Measurements from ENCODE around the gene PCGF3. TPM values are rescaled to one million over a fixed set of nuclear protein-coding genes. Genes with fewer than 3 reads are reported as not detected.

PCGF3 gene, protein sequence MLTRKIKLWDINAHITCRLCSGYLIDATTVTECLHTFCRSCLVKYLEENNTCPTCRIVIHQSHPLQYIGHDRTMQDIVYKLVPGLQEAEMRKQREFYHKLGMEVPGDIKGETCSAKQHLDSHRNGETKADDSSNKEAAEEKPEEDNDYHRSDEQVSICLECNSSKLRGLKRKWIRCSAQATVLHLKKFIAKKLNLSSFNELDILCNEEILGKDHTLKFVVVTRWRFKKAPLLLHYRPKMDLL
- 35.0 and 39.2 TPM in 2 replicates for total RNA-seq

DNA sequence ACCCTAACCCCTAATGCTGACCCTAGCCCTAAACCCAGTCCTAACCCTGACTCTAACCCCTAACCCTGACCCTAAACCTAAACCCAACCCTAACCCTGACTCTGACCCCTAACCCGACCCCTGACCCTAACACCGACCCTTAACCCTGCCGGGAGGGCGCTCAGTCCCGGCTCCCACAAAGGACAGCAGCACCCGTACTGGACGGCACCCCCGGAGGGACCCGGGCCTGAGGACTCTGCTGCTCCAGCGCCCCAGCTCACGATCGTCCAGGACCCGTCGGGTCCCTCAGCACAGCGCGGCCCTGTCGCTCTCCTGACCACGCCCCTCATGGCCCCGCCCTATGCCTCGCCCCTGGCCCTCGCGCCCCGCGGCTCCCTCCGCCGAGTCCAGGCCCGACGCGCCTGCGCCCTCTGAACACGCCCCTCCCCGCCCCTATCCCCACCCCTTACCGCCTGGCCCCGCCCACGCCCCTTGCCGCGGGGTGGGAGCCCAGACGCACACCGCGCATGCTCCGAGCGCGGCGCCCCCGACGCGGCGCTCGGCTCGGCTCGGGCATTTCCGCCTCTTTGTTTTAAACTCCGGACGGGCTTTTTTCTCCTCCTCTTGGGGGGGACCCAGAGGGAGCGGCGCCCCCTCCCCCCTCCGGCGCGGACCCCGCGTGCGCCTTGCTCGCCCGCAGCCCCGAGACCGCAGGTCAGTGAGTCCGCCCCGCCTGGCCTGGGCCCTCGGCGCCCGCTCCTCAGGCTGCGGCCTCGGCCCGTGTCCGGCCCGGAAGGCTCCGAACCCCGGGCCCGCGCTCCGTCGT is at the start of gene PCGF3:
Gene PCGF3 (plus strand): TSS at position 555 of the 805 bp plus-strand sequence. CDS start 27,849 bp downstream, outside the sequence.
- Mint-ChIP-seq H3K36me3 (ENCODE audit: low read depth) (peaks cover 13% of the 10 kb centered on the region), H3K4me1 (ENCODE audit: low read depth) (peaks cover 16% of the 10 kb centered on the region), H3K9me3 (no peaks in the 10 kb centered on the region), H3K27ac (peak within 1 kb of the TSS; percentile 52), H3K4me3 (ENCODE audit: low read depth) (peak within 1 kb of the TSS; percentile 74), H3K27me3 (ENCODE audit: low read depth) (no peaks in the 10 kb centered on the region)
- intact Hi-C loops (cut with micrococcal nuclease): loop anchor here (1.0 to 5.0 kb wide), 3 partner anchors 31 to 227 kb away; partner anchors contain the start of genes ATP5ME, GAK, MYL5 and TMEM175
- DNase-seq (ENCODE audit: low spot score): peak; percentile 94

DNA sequence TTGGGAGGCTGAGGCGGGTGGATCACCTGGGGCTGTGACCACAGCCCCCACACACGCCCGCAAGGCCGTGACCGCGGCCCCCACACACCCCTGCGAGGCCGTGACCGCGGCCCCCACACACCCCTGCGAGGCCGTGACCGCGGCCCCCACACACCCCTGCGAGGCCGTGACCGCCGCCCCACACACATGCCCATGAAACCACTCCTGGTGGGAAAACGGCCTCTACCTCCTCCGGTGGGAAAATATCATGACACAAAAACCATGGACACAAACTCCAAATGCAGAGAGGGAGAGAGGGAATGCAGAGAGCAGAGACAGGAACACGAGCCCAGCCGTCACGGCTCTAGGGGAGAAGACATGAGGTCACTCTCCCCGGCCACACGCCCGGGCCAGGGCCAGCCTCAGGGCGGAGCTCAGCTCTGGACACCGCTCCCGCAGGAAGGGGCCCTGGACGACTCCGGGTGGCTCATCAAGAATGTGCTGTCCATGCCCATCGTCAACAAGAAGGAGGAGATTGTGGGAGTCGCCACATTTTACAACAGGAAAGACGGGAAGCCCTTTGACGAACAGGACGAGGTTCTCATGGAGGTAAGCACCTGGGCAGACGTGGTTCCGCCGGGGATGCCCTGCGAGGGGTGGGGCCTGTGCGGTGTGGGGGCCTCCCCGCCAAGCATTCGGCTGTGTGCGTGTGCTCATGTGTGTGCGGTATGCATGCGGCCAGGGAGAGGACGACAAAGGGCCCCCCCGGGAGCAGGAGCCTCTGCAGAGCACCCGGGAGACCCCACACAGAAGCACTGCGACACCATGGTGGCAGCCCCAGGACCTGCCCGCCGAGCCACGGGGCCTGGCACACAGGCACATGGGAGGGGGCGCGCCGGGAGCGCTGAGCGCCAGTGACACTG is 48.9 kb upstream of the PCGF3 start:
- no peak for DNase-seq (ENCODE audit: low spot score)
- peaks cover 9% of the 10 kb centered on the region for H3K36me3 Mint-ChIP-seq (ENCODE audit: low read depth)
- no peak overlapping the region for H3K27ac Mint-ChIP-seq
- intact Hi-C loops (cut with micrococcal nuclease): no loop called here
- H3K27me3 Mint-ChIP-seq (ENCODE audit: low read depth): no peaks in the 10 kb centered on the region
- H3K9me3 Mint-ChIP-seq: no peaks in the 10 kb centered on the region
- no peaks in the 10 kb centered on the region for H3K4me1 Mint-ChIP-seq (ENCODE audit: low read depth)
- no peak overlapping the region for H3K4me3 Mint-ChIP-seq (ENCODE audit: low read depth)

DNA sequence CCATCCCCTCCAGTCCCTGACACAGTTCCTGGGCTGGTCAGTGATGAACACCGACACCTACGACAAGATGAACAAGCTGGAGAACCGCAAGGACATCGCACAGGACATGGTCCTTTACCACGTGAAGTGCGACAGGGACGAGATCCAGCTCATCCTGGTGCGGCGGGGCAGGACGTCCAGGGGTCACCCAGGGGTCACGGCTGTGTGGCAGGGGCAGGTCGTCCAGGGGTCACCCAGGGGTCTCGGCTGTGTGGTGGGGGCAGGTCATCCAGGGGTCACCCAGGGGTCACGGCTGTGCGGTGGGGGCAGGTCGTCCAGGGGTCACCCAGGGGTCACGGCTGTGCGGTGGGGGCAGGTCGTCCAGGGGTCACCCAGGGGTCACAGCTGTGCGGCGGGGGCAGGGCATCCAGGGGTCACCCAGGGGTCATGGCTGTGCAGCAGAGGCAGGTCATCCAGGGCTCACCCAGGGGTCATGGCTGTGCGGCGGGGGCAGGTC is 48.2 kb upstream of the PCGF3 start:
- H3K4me1 Mint-ChIP-seq (ENCODE audit: low read depth): no peaks in the 10 kb centered on the region
- no peak overlapping the region for H3K4me3 Mint-ChIP-seq (ENCODE audit: low read depth)
- intact Hi-C loops (cut with micrococcal nuclease): no loop called here
- no peak overlapping the region for H3K27ac Mint-ChIP-seq
- no peaks in the 10 kb centered on the region for H3K27me3 Mint-ChIP-seq (ENCODE audit: low read depth)
- no peak for DNase-seq (ENCODE audit: low spot score)
- H3K36me3 Mint-ChIP-seq (ENCODE audit: low read depth): peaks cover 9% of the 10 kb centered on the region
- no peaks in the 10 kb centered on the region for H3K9me3 Mint-ChIP-seq

DNA sequence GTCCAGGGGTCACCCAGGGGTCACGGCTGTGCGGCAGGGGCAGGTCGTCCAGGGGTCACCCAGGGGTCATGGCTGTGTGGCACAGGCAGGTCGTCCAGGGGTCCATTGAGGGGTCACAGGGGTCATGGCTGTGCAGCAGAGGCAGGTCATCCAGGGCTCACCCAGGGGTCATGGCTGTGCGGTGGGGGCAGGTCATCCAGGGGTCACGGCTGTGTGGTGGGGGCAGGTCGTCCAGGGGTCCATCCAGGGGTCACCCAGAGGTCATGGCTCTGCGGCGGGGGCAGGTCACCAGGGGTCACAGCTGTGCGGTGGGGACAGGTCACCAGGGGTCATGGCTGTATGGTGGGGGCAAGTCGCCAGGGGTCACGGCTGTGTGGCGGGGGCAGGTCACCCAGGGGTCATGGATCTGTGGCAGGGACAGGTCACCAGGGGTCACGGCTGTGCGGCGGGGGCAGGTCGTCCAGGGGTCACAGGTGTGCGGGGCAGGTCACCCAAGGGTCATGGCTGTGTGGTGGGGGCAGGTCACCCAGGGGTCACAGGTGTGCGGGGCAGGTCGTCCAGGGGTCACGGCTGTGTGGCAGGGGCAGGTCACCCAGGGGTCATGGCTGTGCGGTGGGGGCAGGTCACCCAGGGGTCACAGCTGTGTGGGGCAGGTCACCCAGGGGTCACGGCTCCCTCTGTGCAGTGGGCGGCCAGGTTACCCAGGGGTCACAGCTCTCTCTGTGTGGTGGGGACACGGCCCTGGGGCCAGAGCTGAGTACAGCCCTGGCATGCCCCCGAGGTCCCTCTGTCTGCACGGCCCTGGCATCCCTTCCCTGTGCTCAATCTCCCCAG is 47.6 kb upstream of the PCGF3 start:
- Mint-ChIP-seq H3K4me3 (ENCODE audit: low read depth) (no peak overlapping the region), H3K27me3 (ENCODE audit: low read depth) (no peaks in the 10 kb centered on the region), H3K9me3 (no peaks in the 10 kb centered on the region), H3K4me1 (ENCODE audit: low read depth) (peaks cover under 1% of the 10 kb centered on the region), H3K36me3 (ENCODE audit: low read depth) (peaks cover 9% of the 10 kb centered on the region), H3K27ac (no peak overlapping the region)
- DNase-seq (ENCODE audit: low spot score): no peak
- intact Hi-C loops (cut with micrococcal nuclease): no loop called here

DNA sequence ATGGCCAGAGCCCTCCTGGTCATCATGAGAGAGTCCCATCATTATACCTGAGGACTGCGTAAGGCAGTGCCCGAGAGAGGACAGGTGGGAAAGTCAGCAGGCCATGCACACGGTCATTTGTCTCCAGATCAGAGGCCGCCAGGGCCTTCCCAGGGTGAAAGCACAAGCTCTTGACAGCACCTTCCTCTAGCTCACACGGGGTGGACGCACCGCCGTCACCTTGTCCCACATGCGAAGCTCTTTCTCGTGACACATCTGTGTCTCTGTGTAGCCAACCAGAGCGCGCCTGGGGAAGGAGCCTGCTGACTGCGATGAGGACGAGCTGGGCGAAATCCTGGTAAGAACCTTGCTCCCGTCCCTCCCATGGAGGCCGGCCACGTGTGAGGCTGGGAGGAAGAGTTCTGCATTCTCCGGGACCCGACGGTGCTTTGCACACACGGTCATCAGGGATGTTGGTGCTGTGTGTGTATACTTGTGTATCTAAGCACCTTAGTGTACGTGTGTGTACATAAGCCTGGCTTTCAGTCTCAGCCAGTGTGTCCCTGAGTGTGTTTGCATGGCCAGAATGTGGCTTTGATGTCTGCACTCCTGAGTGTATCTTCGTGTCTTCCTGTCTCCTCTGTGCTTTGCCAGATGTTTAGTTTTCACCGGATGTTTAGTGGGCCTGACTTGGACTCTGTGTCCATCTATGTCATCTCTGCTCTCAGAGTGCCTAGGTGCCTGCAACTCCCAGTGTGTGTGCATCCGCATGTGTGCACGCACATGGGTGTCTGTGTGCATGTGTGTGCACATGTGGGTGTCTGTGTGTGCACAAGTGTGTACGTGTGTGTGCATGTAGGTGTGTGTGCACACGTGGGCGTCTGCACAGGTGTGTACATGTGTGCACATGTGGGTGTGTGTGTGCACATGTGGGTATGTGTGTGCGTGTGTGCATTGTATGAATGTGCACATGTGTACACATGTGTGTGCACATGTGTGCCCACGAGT is 46.7 kb upstream of the PCGF3 start:
- intact Hi-C loops (cut with micrococcal nuclease): no loop called here
- no peaks in the 10 kb centered on the region for H3K27me3 Mint-ChIP-seq (ENCODE audit: low read depth)
- H3K9me3 Mint-ChIP-seq: no peaks in the 10 kb centered on the region
- no peak overlapping the region for H3K27ac Mint-ChIP-seq
- H3K36me3 Mint-ChIP-seq (ENCODE audit: low read depth): peaks cover 9% of the 10 kb centered on the region
- no peak for DNase-seq (ENCODE audit: low spot score)
- peaks cover 2% of the 10 kb centered on the region for H3K4me1 Mint-ChIP-seq (ENCODE audit: low read depth)
- H3K4me3 Mint-ChIP-seq (ENCODE audit: low read depth): no peak overlapping the region

DNA sequence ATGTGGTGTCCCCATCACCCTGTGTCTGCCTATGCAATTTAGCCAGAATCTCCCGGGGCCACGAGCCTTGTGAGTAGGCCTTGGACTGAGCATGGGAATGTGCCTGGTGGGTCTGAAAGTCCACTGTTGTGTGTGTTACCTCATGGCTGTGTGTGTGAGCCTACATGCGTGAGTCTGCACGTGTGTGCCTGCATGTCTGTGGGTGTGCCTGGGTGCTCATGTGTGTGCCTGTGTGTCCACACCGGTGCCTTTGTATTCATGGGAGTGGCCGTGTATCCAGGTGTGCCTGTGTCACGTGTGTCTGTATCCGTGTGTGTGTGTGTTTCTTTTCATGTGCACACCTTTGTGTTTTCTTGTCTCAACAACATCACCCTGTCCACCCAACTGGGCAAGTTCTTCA is 45.8 kb upstream of the PCGF3 start:
- Mint-ChIP-seq H3K27ac (no peak overlapping the region), H3K36me3 (ENCODE audit: low read depth) (peaks cover 9% of the 10 kb centered on the region), H3K4me1 (ENCODE audit: low read depth) (peaks cover 4% of the 10 kb centered on the region), H3K9me3 (no peaks in the 10 kb centered on the region), H3K27me3 (ENCODE audit: low read depth) (no peaks in the 10 kb centered on the region), H3K4me3 (ENCODE audit: low read depth) (no peak overlapping the region)
- intact Hi-C loops (cut with micrococcal nuclease): no loop called here
- DNase-seq (ENCODE audit: low spot score): no peak

DNA sequence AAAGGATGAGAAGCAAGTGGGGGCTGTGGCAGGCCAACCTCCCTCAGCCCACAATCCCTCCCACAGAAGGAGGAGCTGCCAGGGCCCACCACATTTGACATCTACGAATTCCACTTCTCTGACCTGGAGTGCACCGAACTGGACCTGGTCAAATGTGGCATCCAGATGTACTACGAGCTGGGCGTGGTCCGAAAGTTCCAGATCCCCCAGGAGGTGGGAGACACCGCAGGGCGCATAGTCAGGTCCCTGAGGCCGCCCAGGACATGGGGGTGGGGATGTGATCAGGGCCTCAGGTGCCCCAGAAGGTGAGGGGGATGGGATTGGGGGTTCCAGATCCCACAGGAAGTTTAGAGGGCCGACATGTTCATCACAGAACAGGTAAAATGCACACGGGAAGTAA is 45.2 kb upstream of the PCGF3 start:
- Mint-ChIP-seq H3K4me1 (ENCODE audit: low read depth) (peaks cover 6% of the 10 kb centered on the region), H3K4me3 (ENCODE audit: low read depth) (no peak overlapping the region), H3K27me3 (ENCODE audit: low read depth) (no peaks in the 10 kb centered on the region), H3K9me3 (no peaks in the 10 kb centered on the region), H3K27ac (no peak overlapping the region), H3K36me3 (ENCODE audit: low read depth) (peaks cover 9% of the 10 kb centered on the region)
- intact Hi-C loops (cut with micrococcal nuclease): no loop called here
- no peak for DNase-seq (ENCODE audit: low spot score)

DNA sequence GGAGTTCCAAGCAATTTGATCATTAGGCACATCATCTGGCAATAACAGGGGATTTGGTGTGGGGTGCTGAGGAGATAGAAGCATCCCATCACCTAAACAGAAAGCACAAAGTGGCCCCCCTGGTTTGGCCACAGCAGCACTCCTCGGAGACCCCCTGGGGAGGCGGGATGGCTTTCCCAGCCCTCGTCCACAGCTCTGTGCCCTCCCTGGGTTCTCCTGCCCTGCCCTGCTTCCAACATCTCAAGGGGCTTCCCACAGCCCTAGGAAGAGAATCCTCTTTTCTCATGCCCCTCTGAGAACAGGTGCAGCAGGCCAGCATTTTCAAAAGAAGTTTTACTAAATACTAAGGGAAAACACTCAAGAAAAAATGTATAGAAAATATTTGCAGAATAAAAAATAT is 44.4 kb upstream of the PCGF3 start:
- intact Hi-C loops (cut with micrococcal nuclease): no loop called here
- H3K4me1 Mint-ChIP-seq (ENCODE audit: low read depth): peaks cover 7% of the 10 kb centered on the region
- H3K36me3 Mint-ChIP-seq (ENCODE audit: low read depth): peaks cover 9% of the 10 kb centered on the region
- DNase-seq (ENCODE audit: low spot score): no peak
- no peaks in the 10 kb centered on the region for H3K9me3 Mint-ChIP-seq
- no peaks in the 10 kb centered on the region for H3K27me3 Mint-ChIP-seq (ENCODE audit: low read depth)
- no peak overlapping the region for H3K4me3 Mint-ChIP-seq (ENCODE audit: low read depth)
- H3K27ac Mint-ChIP-seq: no peak overlapping the region

DNA sequence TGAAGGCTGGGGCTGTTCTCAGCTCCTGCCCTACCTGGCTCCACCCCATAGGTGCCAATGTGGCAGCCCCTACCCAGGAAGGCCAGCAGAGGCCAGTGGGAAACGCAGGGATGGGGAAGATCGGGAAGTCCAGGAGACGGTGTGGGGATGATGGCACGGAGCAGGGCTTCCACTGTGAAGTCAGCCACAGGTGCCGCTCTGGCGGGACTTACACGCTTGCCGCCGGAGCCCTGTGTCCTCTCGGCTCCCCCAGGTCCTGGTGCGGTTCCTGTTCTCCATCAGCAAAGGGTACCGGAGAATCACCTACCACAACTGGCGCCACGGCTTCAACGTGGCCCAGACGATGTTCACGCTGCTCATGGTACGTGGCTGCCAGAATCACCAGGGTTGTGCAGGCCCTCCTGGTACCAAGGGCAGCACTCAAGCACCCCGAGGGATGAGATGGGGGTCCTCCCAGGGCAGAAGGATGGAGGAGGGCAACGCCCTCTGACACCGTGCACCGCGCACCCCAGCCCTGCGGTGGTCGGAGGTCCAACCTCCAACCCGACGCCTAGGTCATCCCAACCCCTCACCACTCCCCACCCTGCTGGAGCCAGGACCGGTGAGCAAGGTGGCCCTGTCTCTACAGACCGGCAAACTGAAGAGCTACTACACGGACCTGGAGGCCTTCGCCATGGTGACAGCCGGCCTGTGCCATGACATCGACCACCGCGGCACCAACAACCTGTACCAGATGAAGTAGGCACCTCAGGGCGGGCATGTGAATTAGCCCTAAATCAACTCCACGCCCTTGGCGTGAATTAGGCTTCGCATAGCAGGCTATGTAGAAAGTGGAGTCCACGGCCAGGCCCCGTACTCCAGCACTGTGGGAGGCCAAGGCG is 43.5 kb upstream of the PCGF3 start:
- DNase-seq (ENCODE audit: low spot score): no peak
- no peaks in the 10 kb centered on the region for H3K9me3 Mint-ChIP-seq
- H3K36me3 Mint-ChIP-seq (ENCODE audit: low read depth): peaks cover 9% of the 10 kb centered on the region
- H3K27me3 Mint-ChIP-seq (ENCODE audit: low read depth): no peaks in the 10 kb centered on the region
- peaks cover 7% of the 10 kb centered on the region for H3K4me1 Mint-ChIP-seq (ENCODE audit: low read depth)
- no peak overlapping the region for H3K27ac Mint-ChIP-seq
- intact Hi-C loops (cut with micrococcal nuclease): no loop called here
- peak overlapping the region; percentile 80 for H3K4me3 Mint-ChIP-seq (ENCODE audit: low read depth)

DNA sequence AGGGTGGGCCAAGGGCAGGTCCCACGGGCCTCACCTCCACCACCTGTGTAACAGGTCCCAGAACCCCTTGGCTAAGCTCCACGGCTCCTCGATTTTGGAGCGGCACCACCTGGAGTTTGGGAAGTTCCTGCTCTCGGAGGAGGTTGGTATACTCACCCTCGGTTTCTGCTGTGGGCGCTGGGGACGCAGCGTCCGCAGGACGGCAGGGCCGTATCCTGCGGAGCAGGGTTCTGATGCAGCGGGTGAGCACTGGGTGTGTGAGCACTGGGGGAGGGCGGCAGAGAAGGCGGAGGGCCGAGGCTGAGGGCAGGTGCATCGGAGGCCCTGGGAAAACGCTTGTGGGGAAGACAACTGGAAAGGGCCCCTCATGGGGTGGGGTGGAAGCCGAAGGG is 42.6 kb upstream of the PCGF3 start:
- Mint-ChIP-seq H3K27ac (peak overlapping the region; percentile 78), H3K4me1 (ENCODE audit: low read depth) (peaks cover 7% of the 10 kb centered on the region), H3K36me3 (ENCODE audit: low read depth) (peaks cover 9% of the 10 kb centered on the region), H3K27me3 (ENCODE audit: low read depth) (no peaks in the 10 kb centered on the region), H3K9me3 (no peaks in the 10 kb centered on the region), H3K4me3 (ENCODE audit: low read depth) (peak overlapping the region; percentile 80)
- intact Hi-C loops (cut with micrococcal nuclease): no loop called here
- DNase-seq (ENCODE audit: low spot score): no peak
